ENCODE measurements around the gene KLHL36.
"Not testable (repeated sequence)": the region's sequence is repeated elsewhere in the genome, so short reads cannot be mapped to it uniquely, and the experiment has no call there.

Gene KLHL36

DNA sequence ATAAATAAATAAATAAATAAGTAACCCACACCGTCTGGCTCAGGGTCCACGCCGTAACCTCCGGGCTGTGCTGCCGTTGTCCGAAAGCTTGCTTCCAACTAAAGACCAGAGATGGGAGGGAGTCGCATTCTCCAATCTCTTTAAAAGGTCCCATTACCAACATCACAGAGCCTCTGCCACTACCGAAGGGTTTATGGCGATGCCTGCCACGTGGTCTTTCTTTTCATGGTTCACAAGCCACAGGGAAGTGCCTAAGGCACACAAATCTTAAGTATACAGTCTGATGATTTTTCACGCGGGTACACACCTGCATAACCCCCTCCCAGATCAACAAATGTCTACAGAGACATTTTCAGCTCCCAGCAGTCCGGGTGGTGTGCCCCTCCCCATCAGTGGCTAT, 31.8 kb upstream of the KLHL36 start:
- DNase-seq: no peak

DNA sequence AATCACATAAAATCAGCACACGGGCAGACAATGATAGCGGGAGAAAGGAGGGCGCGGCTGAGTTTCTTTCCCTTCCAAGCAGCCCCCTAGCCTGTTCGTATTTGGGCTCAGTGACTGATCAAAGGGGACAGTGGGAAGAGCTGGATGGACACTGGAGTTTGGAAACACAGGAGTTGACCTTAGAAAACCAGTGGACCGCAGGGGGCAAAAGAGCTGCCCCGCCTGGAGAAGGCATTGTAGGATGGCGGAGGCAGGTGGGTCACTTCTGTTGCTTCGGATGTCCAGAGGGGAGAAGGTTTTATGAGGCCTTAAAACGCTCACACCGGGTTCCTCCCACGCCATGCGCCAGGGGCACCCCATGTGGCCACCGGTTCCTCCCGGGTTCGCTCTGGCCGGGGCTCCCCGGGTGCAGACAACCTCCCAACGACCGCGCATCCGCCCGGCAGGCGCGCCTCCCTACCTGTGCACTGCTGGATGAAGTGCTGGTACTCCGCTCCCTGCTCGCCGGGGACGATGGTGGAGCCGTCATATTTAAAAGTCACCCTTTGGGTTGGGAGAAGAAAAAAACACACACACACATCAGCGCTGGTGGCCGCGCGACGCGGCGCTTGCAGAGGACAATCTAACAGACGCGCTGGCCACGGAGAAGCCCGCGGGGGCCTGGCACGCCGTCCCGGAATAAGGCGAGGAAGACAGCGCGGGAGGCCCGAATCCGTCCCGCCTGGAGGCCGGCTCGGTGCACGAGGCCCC, 31.1 kb upstream of the KLHL36 start:
- no peak for DNase-seq

DNA sequence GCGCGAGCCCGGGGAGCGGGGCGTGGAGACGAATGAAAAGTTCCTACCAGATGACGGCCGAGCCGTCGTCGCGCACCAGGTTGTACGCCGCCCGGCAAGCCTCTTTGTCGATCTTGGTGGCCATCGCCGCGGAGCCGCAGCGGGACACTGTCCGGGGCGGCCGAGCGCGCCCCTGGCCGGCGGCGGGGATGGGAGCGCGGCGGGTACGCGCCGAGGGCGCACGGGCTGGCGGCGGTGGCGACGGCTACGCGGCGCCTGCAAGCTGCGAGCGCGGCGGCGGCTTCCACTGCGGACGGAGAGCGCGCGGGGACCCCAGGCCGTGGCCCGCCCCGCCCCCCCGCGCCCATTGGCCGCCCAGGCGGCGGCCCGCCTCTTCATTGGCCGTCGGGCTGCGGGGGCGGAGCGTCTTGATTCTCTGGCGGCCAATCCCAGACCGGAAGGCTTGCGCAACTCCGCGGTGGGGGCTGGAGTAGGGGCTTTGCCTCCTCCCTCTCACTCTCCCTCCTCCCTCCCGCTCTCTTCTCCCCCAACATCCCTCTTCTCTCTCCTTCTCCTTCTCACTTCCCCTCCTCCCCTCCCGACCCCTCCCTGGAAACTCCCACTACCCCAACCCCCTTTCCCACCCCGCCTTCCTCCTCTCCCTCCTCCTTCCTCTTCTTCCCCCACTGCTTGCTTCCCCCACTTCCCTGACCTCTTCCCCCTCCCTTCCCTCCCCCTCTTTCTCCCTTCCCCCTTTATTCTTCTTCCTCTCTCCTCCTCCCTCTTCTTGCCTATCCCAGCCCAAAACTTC, 30.3 kb upstream of the KLHL36 start, which contains the start of gene COTL1:
COTL1 (minus strand) TSS at position 288 of the 790 bp plus-strand sequence; CDS start at position 124, 164 bp downstream.
- DNase-seq: peak; percentile 95

DNA sequence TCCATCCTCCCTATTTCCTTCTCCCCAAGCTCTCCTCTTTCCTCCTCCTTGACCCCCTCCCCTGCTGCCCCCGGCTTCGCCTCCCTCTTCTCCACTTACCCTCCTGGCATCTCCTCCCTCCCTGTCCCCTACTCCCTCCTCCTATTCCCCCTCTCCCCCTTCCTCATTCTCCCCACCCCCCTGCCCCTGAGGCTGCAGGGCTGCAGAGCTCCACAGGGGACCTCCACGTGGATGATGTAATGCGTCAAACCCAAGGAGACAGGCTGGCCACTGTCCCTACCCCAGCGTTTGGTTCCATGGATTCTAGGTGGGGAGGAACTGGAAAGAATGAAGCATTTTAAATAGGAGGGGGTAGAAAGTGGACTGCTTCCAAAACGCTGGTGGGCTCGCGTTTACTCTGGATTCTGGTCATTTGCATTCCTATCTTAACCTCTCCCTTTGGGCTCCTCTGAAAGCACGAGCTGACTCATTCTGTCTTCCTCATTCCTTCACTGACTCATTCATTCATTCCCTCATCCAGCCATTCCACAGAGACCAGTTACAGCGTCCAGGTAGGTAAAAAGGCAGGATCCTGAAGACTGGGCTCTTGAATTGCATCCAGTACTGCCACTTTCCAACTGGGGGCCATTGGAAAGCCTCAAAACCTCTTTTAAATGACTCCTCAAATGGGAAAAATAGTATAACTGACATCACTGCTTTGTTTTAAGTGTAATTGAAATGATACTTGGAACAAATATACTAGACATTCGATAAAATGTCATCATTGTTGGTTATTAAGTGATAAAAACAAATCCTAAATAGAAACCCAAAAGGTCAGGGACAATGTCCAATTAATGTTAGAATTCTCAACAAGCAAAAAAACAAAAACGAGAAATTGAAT, 29.5 kb upstream of the KLHL36 start:
- DNase-seq: no peak

DNA sequence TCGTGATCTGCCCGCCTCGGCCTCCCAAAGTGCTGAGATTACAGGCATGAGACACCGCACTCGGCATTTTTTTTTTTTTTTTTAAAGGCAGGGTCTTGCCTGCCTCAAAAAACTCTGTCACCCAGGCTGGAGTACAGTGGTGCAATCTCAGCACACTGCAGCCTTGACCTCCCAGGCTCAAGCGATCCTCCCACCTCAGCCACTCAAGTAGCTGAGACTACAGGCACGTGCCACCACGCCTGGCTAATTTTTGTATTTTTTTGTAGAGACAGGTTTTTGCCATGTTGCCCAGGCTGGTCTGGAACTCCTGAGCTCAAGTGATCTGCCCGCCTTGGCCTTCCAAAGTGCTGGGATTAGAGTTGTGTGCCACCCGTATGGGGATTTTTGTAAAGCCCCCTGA, 27.4 kb upstream of the KLHL36 start:
- DNase-seq: not testable (repeated sequence)

DNA sequence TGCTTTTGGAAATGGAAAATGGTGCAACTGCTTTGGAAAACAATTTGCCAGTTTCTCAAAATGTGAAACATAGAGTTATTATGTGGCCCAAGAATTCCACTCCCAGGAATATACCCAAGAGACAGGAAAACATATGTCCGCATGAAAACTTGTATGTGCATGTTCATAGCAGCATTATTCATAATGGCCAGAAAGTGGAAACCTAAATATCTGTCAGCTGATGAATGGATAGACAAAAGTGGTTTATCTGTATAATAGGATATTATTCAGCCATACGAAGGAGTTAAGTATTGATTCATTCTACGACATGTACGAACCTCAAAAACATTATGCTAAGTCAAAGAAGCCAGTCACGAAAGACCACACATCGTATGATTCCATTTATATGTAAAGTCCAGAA, 22.8 kb upstream of the KLHL36 start:
- no peak for DNase-seq

DNA sequence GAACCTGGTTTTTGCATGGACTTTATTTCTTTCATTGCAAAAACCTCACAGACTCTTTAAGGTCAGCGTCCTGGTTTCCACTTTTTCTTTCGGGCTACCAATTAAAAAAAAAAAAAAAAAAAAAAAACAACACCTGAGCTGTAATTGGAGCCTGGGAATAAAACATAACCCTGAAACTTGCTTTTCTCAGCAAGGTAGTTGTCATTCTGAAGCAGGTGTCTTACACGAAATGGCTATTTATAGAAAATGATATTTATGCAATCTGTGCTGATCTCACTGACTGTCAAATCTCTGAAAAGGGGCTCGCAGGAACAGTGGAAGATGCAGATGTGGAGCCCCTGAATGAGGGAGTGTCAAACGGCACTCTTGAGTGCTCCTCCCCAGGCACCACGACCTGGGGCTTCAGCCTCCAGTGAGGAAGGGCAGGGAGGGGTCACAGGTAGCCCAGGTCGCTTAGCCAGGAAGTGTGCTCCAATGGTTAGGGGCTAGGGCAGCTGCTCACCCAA, 20.0 kb upstream of the KLHL36 start:
- DNase-seq: no peak

DNA sequence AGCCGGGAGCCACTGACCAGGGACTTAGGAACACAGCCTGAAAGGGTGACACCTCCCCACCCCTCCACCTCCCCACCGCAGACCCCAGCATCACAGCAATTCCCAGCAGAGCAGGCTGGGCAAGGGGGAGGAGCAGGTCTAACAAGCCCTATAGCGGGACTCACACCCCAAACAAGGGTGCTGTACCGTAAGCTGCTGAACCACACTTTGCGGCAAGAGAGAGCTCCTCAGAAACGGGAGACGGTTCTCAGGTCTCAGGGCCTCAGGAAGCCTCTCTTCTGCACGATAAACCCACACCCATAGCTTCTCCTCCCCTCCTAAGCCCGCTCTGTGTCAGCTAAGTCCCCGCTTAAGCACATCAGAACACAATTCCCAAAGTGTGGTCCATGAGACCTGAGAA, 18.7 kb upstream of the KLHL36 start:
- DNase-seq: no peak

DNA sequence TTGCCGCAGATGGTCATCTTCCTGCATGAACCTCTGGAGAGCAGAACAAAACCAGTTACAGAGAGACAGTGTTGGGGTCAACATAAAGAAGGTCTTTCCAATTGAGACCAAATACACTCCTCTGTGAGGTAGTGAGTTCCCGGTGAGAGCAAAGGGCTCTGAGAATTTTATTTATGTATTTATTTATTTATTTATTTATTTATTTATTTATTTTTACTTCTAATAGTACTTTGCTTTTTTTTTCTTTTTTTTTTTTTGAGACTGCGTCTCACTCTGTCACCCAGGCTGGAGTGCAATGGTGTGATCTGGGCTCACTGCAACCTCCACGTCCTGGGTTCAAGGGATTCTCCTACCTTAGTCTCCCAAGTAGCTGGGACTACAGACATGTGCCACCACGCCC, 18.3 kb upstream of the KLHL36 start:
- DNase-seq: no peak

DNA sequence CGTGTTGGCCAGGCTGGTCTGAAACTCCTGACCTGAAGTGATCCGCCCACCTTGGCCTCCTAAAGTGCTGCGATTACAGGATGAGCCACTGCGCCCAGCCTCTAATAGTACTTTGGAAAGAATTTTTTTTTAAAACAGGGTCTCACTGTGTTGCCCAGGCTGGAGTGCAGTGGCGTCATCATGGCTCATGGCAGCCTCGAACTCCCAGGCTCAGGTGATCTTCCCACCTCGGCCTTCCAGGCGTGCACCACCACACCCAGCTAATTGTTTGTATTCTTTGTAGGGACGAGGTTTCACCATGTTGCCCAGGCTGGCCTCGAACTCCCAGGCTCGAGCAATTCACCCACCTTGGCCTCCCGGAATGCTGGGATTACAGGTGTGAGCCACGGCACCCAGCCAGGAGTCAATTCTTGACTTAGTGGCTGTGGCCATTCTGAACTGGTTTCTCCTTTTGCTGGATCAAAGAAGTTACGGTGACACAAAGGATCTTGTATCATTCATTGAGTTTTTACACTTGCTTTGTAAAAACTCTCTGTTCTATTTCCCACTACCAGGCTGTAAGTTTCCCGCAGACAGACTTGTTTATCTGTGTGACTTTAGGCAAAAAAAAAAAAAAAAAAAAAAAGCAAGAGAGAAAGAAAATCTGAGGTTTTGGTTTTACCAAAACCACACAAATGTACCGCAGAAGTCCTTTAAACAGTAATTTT, 17.7 kb upstream of the KLHL36 start:
- no peak for DNase-seq

DNA sequence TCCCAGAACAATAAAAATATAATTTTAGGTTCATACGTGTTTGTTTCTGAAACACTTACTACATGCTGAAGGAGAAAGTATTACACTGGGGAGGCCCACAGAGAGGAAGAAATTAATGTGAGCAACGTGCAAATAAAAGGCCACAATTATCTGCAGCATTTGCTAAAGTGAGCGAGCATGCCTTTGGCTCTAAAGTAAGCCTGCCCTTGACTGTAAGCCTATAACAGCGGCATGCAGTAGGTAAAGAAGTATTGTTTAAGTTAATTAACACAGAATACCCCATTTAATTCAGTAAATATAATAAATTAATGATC, 17.2 kb upstream of the KLHL36 start:
- no peak for DNase-seq

DNA sequence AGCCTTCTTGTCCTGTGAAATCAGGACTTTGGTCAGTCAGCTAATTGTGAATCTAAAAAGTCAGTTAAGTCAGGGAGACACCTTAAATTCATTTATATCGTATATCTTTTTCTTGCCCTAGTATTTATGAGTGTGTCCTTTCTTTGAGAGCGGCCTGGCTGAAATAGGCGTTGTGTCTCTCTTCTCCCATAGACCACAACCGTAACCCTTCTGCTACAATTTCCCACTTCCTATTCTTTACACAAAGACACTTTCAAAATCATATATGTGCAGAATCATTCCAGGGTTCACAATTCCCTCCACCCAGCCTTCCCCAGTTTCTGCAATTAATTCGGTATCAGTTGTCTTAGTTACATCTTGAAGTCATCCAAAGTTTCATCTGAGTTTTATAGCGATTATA, 16.4 kb upstream of the KLHL36 start:
- DNase-seq: no peak

DNA sequence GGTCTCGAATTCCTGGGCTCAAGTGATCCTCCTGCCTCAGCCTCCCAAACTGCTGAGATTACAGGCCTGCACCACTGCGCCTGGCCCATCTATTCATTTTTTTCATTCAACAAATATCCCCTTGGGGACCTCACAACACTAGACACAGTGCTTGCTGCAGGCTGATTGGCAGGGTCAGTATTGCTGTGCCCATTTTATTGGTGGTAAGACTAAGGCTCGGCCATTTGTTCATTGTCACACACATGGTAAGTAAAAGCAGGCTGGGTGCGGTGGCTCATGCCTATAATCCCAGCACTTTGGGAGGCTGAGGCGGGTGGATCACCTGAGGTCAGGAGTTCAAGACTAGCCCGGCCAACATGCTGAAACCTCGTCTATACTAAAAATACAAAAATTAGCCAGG, 15.4 kb upstream of the KLHL36 start:
- DNase-seq: not testable (repeated sequence)

DNA sequence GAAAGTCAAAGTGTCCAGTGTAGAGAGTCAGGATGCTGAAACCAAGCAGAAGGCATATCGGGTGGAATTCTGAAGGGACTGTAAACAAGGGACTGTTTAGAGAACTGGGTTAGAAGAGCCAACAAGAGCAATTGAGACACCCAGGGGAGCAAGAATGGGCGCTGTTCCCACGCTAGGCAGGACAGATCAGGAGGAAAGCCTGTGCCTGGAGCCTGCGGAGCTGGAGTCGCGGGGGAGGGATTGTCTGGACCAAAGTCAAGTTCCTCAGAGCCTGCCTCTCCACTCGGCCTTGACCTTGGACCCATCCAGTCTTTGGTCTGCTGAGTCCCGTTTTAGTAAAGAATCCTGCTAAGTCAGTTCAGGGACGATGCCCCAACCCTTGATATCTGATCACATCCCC, 14.7 kb upstream of the KLHL36 start:
- no peak for DNase-seq

DNA sequence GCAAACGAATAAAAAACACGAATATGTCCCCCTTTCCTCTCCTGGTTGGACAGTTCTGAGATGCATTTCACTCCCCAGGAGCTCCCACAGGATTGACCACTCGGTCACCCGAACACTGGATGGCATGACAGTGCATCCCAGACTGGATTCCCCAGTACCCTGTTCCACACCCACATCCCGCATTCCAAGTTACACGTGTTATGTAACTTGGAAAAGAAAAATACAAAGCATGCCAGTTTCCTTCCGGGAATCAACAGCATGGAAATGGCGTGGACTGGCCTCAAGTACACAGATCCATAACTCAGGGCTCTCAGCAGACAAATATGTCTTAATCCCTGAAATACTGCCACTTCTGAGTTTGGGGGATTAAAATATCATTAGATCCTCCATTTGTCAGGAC, 12.6 kb upstream of the KLHL36 start:
- DNase-seq: no peak

DNA sequence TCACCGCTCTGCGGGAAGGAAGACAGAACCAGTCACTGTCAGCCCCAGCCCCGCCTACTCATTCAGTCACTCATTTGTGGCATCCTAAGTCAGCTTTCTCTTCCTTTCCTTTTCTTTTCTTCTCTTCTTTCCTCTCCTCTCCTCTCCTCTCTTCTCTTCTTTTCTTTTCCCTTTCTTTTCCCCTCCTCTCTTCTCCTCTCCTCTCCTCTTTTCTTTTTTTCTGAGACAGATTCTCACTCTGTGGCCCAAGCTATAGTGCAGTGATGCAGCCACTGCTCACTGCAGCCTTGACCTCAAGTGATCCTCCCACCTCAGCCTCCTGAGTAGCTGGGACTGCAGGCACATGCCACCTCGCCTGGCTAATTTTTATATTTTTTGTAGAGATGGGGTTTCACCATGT, 10.6 kb upstream of the KLHL36 start:
- DNase-seq: no peak

DNA sequence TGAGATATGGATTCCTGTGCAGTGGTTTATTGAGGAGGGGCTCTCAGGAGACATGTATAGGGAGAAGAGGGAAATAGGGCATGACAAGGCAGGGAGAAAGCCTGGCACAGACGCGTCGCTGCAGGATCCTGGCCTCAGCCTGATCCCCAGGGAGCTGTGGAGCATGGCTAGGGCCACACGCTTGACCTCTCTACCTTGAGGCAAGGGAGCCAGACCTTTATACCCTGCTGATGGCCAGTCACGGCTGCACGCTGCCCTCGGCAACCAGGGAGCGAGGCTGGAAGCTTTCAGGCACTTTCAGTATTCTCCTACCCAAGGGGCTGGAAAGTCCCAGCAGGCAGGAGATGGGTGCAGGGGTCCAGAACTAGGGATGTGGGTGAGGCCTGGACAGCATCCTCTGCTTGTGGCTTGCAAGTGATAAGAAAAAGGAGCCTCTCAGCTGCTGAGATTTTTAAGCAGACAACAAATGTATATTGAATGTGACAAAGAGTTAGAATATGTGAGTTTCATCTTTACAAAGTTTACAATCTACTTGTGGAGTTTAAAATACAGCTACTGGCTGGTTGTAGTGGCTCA, 10.0 kb upstream of the KLHL36 start:
- no peak for DNase-seq

DNA sequence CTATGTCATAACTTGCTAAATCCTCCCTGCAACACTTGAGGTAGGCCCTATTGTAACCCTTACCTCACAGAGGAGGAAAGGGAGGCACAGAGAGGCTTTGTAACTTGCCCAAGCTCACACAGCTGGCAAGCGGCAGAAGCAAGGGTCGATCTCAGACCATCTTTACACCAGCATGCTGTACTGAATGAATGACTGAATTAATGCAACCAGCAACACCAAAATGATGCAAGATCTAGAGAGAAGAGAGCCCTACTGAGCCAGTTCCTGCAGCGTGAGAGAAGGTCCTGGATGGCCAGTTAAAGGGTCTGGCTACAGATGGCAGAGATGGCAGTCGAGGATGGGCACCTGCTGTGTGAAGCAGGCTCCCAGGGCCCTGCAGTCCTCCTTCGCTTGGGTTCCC, 8.2 kb upstream of the KLHL36 start:
- no peak for DNase-seq

DNA sequence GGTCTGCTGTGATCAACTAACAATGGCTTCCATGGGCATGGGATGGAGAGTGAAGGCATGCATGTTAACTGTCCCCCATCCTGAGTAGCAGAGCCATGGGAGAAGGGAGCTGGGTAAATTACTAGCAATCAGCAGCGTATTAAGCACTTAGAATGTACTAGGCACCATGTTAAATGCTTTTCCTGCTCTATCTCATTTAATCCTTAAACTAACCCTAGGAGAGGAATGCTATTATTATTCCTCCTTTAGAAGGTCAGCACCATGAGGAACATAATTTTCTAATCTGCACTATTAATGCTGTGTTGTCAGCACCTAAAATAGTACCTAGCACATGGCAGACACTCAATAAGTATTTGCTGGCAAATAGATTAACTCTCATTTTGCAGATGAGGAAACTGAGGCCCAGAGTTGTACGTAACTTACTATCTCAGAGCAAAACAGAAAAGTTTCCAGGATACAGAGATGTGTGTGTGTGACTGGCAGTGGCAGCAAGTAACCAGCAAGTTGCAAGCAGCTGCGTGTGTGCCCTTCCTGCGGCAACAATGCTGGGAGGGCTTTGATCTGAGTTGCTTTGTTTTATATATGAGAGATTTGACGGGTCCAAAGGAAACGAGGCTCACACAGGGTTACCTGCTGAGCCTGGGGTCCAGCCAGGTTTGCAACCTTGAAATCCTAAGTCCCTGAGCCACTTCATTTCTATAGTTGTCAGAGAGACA, 6.5 kb upstream of the KLHL36 start:
- no peak for DNase-seq

DNA sequence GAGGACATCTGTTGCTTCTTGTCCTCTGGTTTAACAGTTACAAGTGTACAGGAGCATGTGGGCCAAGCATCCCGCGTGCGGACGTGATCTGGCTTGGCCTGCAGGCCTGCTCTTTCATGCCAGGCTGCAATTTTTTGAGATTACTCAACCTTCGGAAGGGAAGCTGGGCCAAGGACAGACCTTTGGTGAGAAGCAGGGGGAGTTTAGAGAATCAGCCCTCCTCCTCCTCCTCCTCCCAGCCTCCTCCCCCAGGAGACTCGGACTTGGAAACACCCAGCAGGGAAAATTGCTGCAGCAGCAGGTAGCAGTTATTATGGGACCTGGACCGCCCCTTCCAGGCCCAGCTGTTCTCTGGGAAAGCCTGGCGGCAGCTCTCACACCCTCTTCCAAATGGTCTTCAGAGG, 5.1 kb upstream of the KLHL36 start:
- DNase-seq: no peak

DNA sequence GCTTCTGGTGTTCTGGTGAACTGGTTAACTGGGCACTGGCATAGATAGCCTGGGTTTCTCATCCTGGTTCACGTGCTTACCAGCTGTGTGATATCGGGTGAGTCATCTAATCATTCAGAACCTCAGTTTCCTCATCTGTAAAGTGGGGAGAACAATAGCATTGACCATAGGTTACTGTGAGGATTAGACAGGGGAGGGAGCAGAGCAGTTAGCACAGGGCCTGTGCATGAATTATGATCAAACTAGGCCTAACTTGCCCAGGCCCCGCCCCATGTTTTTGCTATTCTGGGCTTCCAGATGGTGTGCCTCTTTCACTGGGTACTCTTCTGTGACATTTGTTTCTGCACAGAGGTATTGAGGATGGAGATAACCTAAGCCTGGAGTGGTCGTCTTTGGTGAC, 4.6 kb upstream of the KLHL36 start:
- no peak for DNase-seq

Data from CD4-positive, alpha-beta T cell treated with Interleukin-1 beta for 1 hour (primary cell).